OCI-LY7 (cell line): Measurements from ENCODE around the gene HINFP.

Experiments used
- EZH2phosphoT487 ChIP-seq: fragments of 200-600 bp; sonication (generic); IDR thresholded peaks from 2 replicates; pipeline ENCODE4 v1.6.1; 2018; ENCODE audit warnings: low read depth, borderline replicate concordance, mild to moderate bottlenecking, mixed run types, antibody characterized with exemption, low read length, moderate library complexity, mixed read lengths
- TF ChIP-seq, protein P1 (sequence below): fragments of 200-600 bp; sonication (generic); conservative IDR thresholded peaks from 2 replicates; pipeline ENCODE4 v1.5.1; 2014; ENCODE audit warnings: mild to moderate bottlenecking, antibody characterized with exemption, low read length, moderate library complexity, mixed read lengths

GRCh38 chr11:119157063-119157462, 35.7 kb downstream of the HINFP start:
- TF ChIP-seq, protein P1, sequence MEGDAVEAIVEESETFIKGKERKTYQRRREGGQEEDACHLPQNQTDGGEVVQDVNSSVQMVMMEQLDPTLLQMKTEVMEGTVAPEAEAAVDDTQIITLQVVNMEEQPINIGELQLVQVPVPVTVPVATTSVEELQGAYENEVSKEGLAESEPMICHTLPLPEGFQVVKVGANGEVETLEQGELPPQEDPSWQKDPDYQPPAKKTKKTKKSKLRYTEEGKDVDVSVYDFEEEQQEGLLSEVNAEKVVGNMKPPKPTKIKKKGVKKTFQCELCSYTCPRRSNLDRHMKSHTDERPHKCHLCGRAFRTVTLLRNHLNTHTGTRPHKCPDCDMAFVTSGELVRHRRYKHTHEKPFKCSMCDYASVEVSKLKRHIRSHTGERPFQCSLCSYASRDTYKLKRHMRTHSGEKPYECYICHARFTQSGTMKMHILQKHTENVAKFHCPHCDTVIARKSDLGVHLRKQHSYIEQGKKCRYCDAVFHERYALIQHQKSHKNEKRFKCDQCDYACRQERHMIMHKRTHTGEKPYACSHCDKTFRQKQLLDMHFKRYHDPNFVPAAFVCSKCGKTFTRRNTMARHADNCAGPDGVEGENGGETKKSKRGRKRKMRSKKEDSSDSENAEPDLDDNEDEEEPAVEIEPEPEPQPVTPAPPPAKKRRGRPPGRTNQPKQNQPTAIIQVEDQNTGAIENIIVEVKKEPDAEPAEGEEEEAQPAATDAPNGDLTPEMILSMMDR = no peak
- TF ChIP-seq EZH2phosphoT487 = no peak
